ENCODE data around the gene IP6K2.

DNA sequence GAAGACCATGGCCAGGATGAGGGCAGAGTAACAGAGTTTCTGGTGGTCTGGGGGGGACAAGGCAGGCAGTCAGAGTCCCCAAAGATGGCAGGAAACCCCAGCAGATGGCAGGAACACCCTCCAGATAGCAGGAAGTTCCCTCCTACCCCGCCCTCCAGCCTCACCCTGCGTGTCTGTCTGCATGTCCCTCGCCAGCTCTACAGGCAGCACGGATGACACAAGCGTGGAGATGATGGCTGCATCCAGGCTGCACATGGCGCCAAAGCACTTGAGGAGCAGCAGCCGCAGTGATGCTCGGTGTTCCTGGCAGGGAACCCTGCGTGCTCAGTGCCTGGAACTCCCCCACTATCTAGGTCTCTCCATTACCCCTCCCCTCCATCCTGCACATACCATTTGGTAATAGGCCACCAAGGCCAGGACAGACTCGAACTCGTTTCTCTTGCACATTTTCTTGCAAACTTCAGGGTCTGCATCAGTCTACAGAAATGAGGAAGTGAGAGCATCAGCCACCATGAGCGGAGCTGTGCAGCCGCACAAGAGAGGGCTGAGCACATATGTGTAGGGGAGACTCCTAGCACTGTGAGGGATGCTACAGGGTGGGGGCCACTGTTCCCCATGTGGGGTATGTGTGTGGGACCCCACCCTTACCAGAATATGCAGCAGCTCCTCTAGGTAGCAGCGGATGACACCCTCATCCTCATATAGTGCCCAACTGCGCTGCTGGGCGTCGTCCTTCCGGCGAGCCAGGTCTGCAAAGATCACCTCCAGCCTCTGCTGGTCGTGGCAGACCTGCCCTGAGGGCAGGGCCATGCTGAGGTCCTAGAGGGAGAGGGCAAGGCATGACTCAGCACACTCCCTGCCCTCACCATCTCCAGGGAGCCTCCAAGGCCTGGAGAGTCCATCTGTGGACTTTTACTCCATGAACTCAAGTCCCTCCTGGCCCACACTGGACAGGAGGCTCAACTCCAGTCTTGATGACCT lies 37.3 kb downstream of the IP6K2 start:
- no peak for TF ChIP-seq EZH2 (IDR thresholded peaks at IDR 0.05; ENCODE audit: borderline replicate concordance, low read length)
- TF ChIP-seq, protein P1, sequence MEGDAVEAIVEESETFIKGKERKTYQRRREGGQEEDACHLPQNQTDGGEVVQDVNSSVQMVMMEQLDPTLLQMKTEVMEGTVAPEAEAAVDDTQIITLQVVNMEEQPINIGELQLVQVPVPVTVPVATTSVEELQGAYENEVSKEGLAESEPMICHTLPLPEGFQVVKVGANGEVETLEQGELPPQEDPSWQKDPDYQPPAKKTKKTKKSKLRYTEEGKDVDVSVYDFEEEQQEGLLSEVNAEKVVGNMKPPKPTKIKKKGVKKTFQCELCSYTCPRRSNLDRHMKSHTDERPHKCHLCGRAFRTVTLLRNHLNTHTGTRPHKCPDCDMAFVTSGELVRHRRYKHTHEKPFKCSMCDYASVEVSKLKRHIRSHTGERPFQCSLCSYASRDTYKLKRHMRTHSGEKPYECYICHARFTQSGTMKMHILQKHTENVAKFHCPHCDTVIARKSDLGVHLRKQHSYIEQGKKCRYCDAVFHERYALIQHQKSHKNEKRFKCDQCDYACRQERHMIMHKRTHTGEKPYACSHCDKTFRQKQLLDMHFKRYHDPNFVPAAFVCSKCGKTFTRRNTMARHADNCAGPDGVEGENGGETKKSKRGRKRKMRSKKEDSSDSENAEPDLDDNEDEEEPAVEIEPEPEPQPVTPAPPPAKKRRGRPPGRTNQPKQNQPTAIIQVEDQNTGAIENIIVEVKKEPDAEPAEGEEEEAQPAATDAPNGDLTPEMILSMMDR (conservative IDR thresholded peaks at IDR 0.05 in 1 of 2, IDR thresholded peaks at IDR 0.05 in 1 of 2; ENCODE audit: extremely low read depth in 1 of 2, insufficient read depth in 1 of 2, low read depth in 1 of 2, low read length in 2 of 2): no peak

Data from mammary epithelial cell (primary cell).